OCI-LY1 (cell line): ENCODE data around the gene LBH.

ENCODE experiments used
- CTCF ChIP-seq: fragments of 200-600 bp; sonication (generic), shearing (Covaris generic); IDR thresholded peaks from 2 replicates; pipeline ENCODE4 v1.5.1; 2017; ENCODE audit warnings: mild to moderate bottlenecking, antibody characterized with exemption, low read length, moderate library complexity, mixed read lengths
- EZH2 ChIP-seq: fragments of 200-600 bp; sonication (generic), shearing (Covaris generic); IDR thresholded peaks from 2 replicates; pipeline ENCODE4 v1.8.0; 2017; ENCODE audit warnings: borderline replicate concordance, mixed run types, mild to moderate bottlenecking, antibody characterized with exemption, low read length, moderate library complexity, mixed read lengths

DNA sequence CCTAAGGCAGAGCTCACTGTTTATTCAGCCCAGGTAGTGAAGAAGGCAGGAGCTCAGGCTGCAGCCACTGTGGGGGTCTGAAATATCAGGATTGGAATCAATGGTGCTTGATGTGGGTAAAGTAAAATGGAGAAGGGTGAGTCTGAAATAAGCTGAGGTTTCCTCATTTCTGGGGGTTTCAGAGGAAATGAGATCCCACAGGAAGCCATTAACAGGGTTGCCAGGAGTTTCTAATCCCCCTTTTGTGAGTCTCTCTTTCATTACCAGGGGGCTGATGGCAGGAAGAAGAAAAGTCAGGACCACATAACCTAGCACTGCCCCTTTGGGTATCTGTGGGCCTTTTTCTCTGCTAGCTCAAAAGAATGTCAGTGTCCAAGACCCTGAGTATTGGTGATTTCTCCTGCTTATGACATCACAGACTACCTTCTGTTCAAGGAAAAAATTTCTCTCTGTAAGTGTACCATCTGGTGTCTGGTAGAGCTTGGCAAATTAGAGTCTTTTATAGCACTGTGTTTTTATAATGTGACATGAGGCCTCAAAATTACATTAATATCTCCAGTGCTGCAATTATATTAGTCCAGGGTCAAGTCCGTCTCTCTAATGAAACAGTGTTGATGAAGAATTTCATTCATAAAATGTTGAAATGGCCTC lies 56.0 kb downstream of the LBH start:
- TF ChIP-seq CTCF (no peak), EZH2 (no peak)
